Left lung (tissue), 10 donors: ENCODE results near the gene GGACT. TPM values are rescaled to one million over a fixed set of nuclear protein-coding genes. Genes with fewer than 3 reads are reported as not detected.

ENCODE experiments used
- ATAC-seq: fragments of 200-7000 bp; cut with Tn5 transposase; one replicate; pipeline ENCODE4 v1.9.1; 2020; ENCODE audit warnings: moderate library complexity
- DNase-seq, 4 donors: peaks; one replicate each; pipeline ENCODE4 v3.0.0-alpha.2; 2013 to 2020
- H3K27ac ChIP-seq, 2 donors: fragments of 200-600 bp; sonication (generic) in 1 of 2; one replicate each; pipeline versions ENCODE4 v1.5.0 to v1.8.0; 2020 to 2021
- H3K27me3 ChIP-seq, 2 donors: fragments of 200-600 bp; sonication (generic) in 1 of 2; one replicate each; pipeline versions ENCODE4 v1.5.0 to v1.8.0; 2020 to 2021
- H3K36me3 ChIP-seq, 2 donors: fragments of 200-600 bp; sonication (generic) in 1 of 2; one replicate each; pipeline versions ENCODE4 v1.5.0 to v1.8.0; 2020 to 2021
- H3K4me1 ChIP-seq, 2 donors: fragments of 200-600 bp; one replicate each; pipeline ENCODE4 v1.8.0; 2021
- H3K4me3 ChIP-seq, 2 donors: fragments of 200-600 bp; sonication (generic) in 1 of 2; one replicate each; pipeline versions ENCODE4 v1.5.0 to v1.8.0; 2020 to 2021; ENCODE audit warnings: mild to moderate bottlenecking in 1 of 2
- H3K9me3 ChIP-seq, 2 donors: fragments of 200-600 bp; sonication (generic) in 1 of 2; one replicate each; pipeline versions ENCODE4 v1.5.0 to v1.8.0; 2020 to 2021
- intact Hi-C, 2 donors: fragments of 100-400 bp; cut with DNase I; formaldehyde crosslinking; loops; one replicate each; pipeline versions ENCODE4 v1.11.2 to v1.14.2; 2022
- polyA plus RNA-seq, 6 donors: library from polyadenylated mRNA; unstranded; fragments of 120-200 nt; gene quantifications; one replicate each; pipeline ENCODE4 v1.2.1, GENCODE V29; 2013; ENCODE audit not compliant: insufficient read length in 6 of 6
- total RNA-seq, 2 donors: library from RNA; stranded (reverse); fragmentation: NEBNext Ultra II Directional; extraction: Animal tissue kit (Norgen Biotek cat#: 25700); gene quantifications; one replicate each; pipeline ENCODE4 v1.2.1, GENCODE V29; 2021
- TF ChIP-seq, protein P1 (sequence below), 2 donors: fragments of 200-600 bp; sonication (generic) in 1 of 2; IDR thresholded peaks; one replicate each; pipeline versions ENCODE4 v1.5.0 to v1.8.0; 2021; ENCODE audit warnings: antibody characterized with exemption in 2 of 2
- donor health status: DM: no; HTN: yes; CAD: no.
- donor health status: DM: no; HTN: no; CAD: no.

GGACT gene
- total and polyA plus RNA-seq, 8 donors = 3.4 to 6.3 (median 4.5) TPM

DNA sequence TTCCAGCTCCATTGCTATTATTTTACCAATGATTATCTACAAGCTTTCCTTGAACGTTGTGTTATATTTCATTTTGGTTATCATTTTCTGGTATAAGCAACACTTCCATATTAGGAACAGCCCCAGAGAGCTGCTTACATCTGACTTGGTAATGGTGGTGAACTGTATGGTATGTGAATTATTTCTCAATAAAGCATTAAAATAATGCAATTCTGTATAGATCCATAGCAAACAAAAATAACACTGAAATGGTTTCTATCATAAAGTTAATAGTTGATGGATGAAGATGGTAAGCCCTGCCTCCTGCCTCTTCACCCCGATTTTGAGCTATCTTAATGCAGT is 27.5 kb downstream of the GGACT start:
- H3K27me3 ChIP-seq = no peaks in the 10 kb centered on the region
- DNase-seq (no peak), ATAC-seq (no peak)
- H3K36me3 ChIP-seq = no peaks in the 10 kb centered on the region
- no peaks in the 10 kb centered on the region for H3K9me3 ChIP-seq
- TF ChIP-seq, protein P1, sequence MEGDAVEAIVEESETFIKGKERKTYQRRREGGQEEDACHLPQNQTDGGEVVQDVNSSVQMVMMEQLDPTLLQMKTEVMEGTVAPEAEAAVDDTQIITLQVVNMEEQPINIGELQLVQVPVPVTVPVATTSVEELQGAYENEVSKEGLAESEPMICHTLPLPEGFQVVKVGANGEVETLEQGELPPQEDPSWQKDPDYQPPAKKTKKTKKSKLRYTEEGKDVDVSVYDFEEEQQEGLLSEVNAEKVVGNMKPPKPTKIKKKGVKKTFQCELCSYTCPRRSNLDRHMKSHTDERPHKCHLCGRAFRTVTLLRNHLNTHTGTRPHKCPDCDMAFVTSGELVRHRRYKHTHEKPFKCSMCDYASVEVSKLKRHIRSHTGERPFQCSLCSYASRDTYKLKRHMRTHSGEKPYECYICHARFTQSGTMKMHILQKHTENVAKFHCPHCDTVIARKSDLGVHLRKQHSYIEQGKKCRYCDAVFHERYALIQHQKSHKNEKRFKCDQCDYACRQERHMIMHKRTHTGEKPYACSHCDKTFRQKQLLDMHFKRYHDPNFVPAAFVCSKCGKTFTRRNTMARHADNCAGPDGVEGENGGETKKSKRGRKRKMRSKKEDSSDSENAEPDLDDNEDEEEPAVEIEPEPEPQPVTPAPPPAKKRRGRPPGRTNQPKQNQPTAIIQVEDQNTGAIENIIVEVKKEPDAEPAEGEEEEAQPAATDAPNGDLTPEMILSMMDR (IDR thresholded peaks at IDR 0.05) = no peak
- no peak overlapping the region for H3K27ac ChIP-seq
- H3K4me3 ChIP-seq = no peak overlapping the region
- intact Hi-C loops = no loop called here
- no peaks in the 10 kb centered on the region for H3K4me1 ChIP-seq

DNA sequence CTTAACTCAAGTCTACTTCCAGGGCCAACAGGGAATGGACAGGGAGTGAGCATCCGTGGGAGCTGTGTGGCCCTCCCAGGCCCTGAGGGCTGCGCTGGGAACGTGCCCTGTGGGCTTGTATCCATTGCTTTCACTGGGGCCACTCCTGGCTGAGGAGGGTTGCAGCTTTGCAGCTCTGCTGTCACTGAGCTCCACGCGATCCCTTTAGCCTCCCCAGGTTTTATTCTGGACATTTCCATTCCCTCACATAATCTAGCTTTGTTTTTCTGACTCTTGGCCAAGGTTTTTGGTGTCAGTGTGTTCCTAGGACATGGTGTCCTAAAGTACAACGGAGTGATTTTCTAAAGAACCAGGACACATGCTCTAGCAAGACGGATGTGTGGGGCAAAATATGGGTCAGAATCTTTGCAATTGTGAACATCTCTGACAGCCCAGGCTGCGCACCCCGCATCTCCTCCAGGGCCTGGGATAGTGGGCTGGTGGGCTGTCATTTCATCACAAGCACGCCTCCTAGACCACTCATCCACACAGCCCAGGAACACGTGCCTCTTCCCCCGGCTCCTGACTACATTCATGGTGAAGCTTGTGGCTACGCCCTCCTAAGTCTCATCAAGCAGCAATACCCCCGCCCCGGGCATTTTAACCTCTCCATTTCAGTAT is 28.0 kb downstream of the GGACT start:
- Histone ChIP-seq H3K27ac (no peak overlapping the region), H3K4me3 (no peak overlapping the region), H3K36me3 (no peaks in the 10 kb centered on the region), H3K27me3 (no peaks in the 10 kb centered on the region), H3K4me1 (no peaks in the 10 kb centered on the region), H3K9me3 (no peaks in the 10 kb centered on the region)
- intact Hi-C loops = no loop called here
- DNase-seq (no peak), ATAC-seq (no peak)
- TF ChIP-seq, protein P1 (IDR thresholded peaks at IDR 0.05) = no peak

DNA sequence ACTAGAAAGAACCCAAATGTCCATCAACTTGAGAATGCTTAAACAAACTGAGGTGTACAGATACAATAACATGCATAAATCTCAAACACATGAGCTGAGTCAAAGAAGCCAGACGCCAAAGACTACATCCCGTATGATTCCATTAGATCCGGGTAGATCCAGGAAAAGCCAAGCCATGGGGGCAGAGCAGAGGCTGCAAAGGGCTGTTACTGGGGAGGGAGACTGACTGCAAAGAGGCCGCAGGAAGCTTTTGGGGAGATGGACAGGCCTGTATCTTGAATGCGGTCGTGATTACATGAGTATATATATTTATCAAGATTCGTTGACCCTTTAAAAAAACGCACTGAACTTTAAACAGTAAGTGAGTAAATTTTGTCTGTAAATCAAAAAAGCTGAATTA is 28.7 kb downstream of the GGACT start:
- ATAC-seq (no peak), DNase-seq (no peak)
- H3K27me3 ChIP-seq = no peaks in the 10 kb centered on the region
- H3K9me3 ChIP-seq = no peaks in the 10 kb centered on the region
- no peak overlapping the region for H3K4me3 ChIP-seq
- TF ChIP-seq, protein P1 (IDR thresholded peaks at IDR 0.05) = no peak
- intact Hi-C loops = no loop called here
- no peaks in the 10 kb centered on the region for H3K4me1 ChIP-seq
- no peaks in the 10 kb centered on the region for H3K36me3 ChIP-seq
- no peak overlapping the region for H3K27ac ChIP-seq

DNA sequence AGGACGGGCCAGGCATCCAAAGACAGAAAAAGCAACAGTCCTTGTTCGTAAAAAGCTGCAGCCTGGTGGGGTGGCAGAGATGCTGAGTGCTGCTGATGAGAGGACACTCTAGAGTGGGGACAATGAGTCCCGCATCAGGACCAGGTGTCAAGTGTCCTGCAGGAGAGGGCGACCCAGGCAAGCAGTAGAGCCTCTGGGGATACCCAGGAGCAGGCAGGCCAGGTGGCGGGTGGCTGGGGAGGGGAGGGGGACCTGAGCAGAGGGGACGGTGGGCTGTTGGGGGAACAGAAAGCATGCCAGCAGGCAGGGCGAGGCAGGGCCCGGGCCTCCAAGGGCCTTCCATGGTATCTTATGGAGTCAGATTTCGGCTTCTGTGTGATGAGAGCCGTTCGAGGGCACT is 35.8 kb downstream of the GGACT start:
- DNase-seq = no peak
- no peaks in the 10 kb centered on the region for H3K9me3 ChIP-seq
- H3K36me3 ChIP-seq = no peaks in the 10 kb centered on the region
- no peak for ATAC-seq
- H3K4me3 ChIP-seq = no peak overlapping the region
- TF ChIP-seq, protein P1 (IDR thresholded peaks at IDR 0.05) = no peak
- intact Hi-C loops = no loop called here
- no peak overlapping the region for H3K27ac ChIP-seq
- H3K27me3 ChIP-seq = no peaks in the 10 kb centered on the region
- H3K4me1 ChIP-seq = no peaks in the 10 kb centered on the region

DNA sequence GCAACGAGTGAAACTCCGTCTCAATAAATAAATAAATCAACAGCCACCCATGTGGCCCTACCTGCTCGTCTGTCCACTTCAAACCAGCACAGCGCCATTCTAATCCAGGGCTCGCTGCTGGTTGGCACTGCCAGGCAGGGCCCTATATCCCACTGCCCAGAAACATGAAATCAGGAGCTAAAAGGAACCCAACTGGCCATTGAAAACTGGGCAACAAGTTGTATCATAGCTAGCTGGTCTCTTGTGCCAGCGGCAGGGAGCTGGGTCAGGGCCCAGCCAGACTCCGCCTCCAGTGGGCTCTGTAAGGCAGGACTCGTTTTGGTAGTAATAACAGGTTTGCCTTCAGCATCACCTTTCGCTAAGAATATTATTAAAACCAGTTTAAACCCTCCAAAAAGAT is 39.3 kb downstream of the GGACT start:
- Histone ChIP-seq H3K9me3 (no peaks in the 10 kb centered on the region), H3K4me1 (no peaks in the 10 kb centered on the region), H3K27me3 (no peaks in the 10 kb centered on the region), H3K4me3 (no peak overlapping the region), H3K36me3 (no peaks in the 10 kb centered on the region), H3K27ac (no peak overlapping the region)
- ATAC-seq (no peak), DNase-seq (peak in 1 of 4 donors; percentile 8)
- TF ChIP-seq, protein P1 (IDR thresholded peaks at IDR 0.05) = no peak
- intact Hi-C loops = no loop called here
